ENCODE measurements around the gene CAPN15. TPM values are rescaled to one million over a fixed set of nuclear protein-coding genes. Genes with fewer than 3 reads are reported as not detected.

CAPN15 gene
- polyA plus RNA-seq, 2 of the 4 experiments (the other 2 are of a cell fraction): 11.4 to 33.3 TPM

- POLR2A ChIA-PET: interaction anchor here (0.9 to 1.2 kb wide), 2 partner anchors 8 to 118 kb away, joined by 3 read pairs; partner anchors contain the start of genes CAPN15 and DECR2
- H3K4me1 ChIP-seq: no peaks in the 10 kb centered on the region; the same call in 2 of the 3 replicates
- no peaks in the 10 kb centered on the region for H3K9me3 ChIP-seq
- CTCF ChIA-PET: interaction anchor here (1.5 to 1.7 kb wide), 2 partner anchors 10 to 24 kb away, joined by 6 to 8 read pairs; no protein-coding TSS in a partner anchor
- TF ChIP-seq RARB (CRISPR knock-in tag; IDR thresholded peaks at IDR 0.05) (no peak), EP300 (IDR thresholded peaks at IDR 0.05) (no peak), RAD21 (conservative IDR thresholded peaks at IDR 0.05 in 1 of 2, IDR thresholded peaks at IDR 0.05 in 1 of 2) (no peak), ZFP36 (IDR thresholded peaks at IDR 0.05; ENCODE audit: borderline replicate concordance, partially characterized antibody) (no peak), RNF2 (IDR thresholded peaks at IDR 0.05; ENCODE audit: borderline replicate concordance, low read depth) (no peak), POLR2AphosphoS2 (conservative IDR thresholded peaks at IDR 0.05; ENCODE audit: low read length) (no peak)
- DNase-seq (ENCODE audit: low read depth in 1 of 2, low spot score in 1 of 2) (no peak), FAIRE-seq (no peak), ATAC-seq (no peak)
- H3K4me2 ChIP-seq: no peak overlapping the region
- H3K27ac ChIP-seq: no peak overlapping the region
- WGBS (ENCODE audit: missing lambda C conversion rate): 93% methylated on average over 13 of the region's 19 CpGs
- H3K4me3 ChIP-seq: no peak overlapping the region
Measured at GRCh38 chr16:519425-519824, 8.1 kb upstream of the CAPN15 start.

DNA sequence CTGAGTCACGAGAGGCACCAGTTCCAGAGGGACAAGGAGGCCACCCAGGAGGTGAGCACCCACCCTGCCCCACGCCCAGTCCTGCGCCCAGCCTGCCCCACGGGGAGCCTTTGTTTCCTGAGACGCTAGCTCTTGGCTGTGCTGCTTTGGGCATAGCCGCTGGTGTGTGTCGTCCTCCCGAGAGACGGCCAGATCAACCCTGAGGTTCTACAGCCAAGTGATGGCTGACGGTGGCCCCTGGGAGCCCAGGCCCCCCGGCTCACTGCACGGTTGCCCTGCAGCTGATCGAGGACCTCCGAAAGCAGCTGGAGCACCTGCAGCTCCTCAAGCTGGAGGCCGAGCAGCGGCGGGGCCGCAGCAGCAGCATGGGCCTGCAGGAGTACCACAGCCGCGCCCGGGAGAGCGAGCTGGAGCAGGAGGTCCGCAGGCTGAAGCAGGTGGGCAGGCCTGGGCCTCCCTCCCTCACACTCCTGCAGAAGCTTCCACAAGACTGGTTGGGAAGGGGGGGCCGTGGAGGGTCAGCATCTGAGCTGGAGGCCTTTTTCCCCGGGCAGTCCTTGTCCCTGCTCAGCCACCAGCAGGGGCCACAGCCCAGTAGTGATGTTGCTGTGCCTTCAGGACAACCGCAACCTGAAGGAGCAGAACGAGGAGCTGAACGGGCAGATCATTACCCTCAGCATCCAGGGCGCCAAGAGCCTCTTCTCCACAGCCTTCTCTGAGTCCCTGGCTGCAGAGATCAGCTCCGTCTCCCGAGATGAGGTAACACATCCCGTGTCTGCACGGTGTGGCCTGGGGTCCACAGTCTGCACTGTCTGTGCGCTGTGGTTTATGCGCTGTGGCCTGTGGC lies 7.4 kb upstream of the CAPN15 start:
- no peak for ATAC-seq
- no peak for DNase-seq (ENCODE audit: low read depth in 1 of 2, low spot score in 1 of 2)
- Histone ChIP-seq H3K9me3 (no peaks in the 10 kb centered on the region), H3K4me1 (peaks cover 3% of the 10 kb centered on the region), H3K4me2 (no peak overlapping the region), H3K27ac (no peak overlapping the region), H3K4me3 (no peak overlapping the region)
- FAIRE-seq: no peak
- CTCF ChIA-PET: interaction anchor here (1.0 to 1.7 kb wide), 2 partner anchors 10 to 38 kb away, joined by 3 to 8 read pairs; no protein-coding TSS in a partner anchor
- POLR2A ChIA-PET: interaction anchor here (1.2 kb wide), 1 partner anchor 119 kb away, joined by 3 read pairs; the partner anchor contains the start of gene DECR2
- 97% methylated on average over 26 of the region's 35 CpGs for WGBS (ENCODE audit: missing lambda C conversion rate)
- no peak for TF ChIP-seq SREBF2 (IDR thresholded peaks at IDR 0.05)
- TF ChIP-seq TFCP2L1 (CRISPR knock-in tag; IDR thresholded peaks at IDR 0.05): no peak
- TF ChIP-seq, protein P1, sequence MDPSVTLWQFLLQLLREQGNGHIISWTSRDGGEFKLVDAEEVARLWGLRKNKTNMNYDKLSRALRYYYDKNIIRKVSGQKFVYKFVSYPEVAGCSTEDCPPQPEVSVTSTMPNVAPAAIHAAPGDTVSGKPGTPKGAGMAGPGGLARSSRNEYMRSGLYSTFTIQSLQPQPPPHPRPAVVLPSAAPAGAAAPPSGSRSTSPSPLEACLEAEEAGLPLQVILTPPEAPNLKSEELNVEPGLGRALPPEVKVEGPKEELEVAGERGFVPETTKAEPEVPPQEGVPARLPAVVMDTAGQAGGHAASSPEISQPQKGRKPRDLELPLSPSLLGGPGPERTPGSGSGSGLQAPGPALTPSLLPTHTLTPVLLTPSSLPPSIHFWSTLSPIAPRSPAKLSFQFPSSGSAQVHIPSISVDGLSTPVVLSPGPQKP (IDR thresholded peaks at IDR 0.05; ENCODE audit: low read depth, low read length): no peak
- no peak for TF ChIP-seq CBX8 (IDR thresholded peaks at IDR 0.05)
- no peak for TF ChIP-seq RARB (CRISPR knock-in tag; IDR thresholded peaks at IDR 0.05)
- TF ChIP-seq POLR2A (IDR thresholded peaks at IDR 0.05; ENCODE audit: low read length): no peak

DNA sequence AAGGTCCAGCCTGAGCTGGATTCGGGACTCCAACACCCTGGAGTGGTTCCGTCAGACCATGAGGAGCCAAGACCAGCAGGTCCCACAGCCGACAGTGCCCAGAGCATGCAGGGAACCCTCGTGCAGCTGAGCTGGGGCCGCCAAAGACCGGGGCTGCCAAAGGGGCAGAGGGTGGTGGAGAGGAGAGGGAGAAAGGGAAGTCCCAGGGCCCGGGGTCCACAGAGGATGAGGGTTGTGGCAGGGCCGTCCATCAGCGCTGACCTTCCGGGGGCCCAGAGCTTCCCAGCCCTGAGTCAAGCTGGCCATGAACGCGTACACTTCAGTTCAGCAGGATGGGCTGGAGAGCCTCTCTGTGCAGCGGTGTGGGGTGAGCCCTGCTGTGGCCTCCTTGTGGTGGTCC lies 6.7 kb upstream of the CAPN15 start:
- Histone ChIP-seq H3K27ac (no peak overlapping the region), H3K4me3 (no peak overlapping the region), H3K9me3 (no peaks in the 10 kb centered on the region), H3K4me2 (no peak overlapping the region), H3K4me1 (peaks cover 11% of the 10 kb centered on the region)
- ChIA-PET POLR2A (no interaction called here), CTCF (interaction anchor here (1.0 kb wide), 1 partner anchor 37 kb away, joined by 3 read pairs; no protein-coding TSS in a partner anchor)
- no peak for FAIRE-seq
- TF ChIP-seq ZSCAN20 (CRISPR knock-in tag; IDR thresholded peaks at IDR 0.05): no peak
- TF ChIP-seq RCOR1 (IDR thresholded peaks at IDR 0.05; ENCODE audit: low read depth, low read length): no peak
- TF ChIP-seq, protein P2, sequence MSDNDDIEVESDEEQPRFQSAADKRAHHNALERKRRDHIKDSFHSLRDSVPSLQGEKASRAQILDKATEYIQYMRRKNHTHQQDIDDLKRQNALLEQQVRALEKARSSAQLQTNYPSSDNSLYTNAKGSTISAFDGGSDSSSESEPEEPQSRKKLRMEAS (IDR thresholded peaks at IDR 0.05): no peak
- TF ChIP-seq RFX5 (IDR thresholded peaks at IDR 0.05): no peak
- TF ChIP-seq REST (IDR thresholded peaks at IDR 0.05): no peak
- TF ChIP-seq POLR2AphosphoS2 (conservative IDR thresholded peaks at IDR 0.05; ENCODE audit: low read length): no peak
- TF ChIP-seq MYC (IDR thresholded peaks at IDR 0.05; ENCODE audit: borderline replicate concordance, low read length): no peak
- TF ChIP-seq BHLHE40 (IDR thresholded peaks at IDR 0.05; ENCODE audit: low read depth, low read length): no peak
- no peak for TF ChIP-seq SMC3 (IDR thresholded peaks at IDR 0.05)
- no peak for TF ChIP-seq SREBF2 (IDR thresholded peaks at IDR 0.05)
- WGBS (ENCODE audit: missing lambda C conversion rate): 96% methylated on average over 13 of the region's 13 CpGs
- no peak for ATAC-seq
- DNase-seq (ENCODE audit: low read depth in 1 of 2, low spot score in 1 of 2): no peak
